B cell (primary cell): Measurements from ENCODE around the gene SLC52A3. TPM values are rescaled to one million over a fixed set of nuclear protein-coding genes. Genes with fewer than 3 reads are reported as not detected.

Experiments
- ATAC-seq: fragments of 200-7000 bp; cut with Tn5 transposase; one replicate; pipeline ENCODE4 v1.10.0; 2021; ENCODE audit warnings: low read depth, mild to moderate bottlenecking, moderate number of reproducible peaks, moderate library complexity
- CTCF ChIA-PET: fragments of 350-600 bp; sonication (Branson Sonifier 250); formaldehyde crosslinking; loops from one replicate; lab custom pipeline; 2021; ENCODE audit warnings: antibody characterized with exemption, inconsistent platforms; lab: Charles Lee
- POLR2A ChIA-PET: fragments of 350-600 bp; sonication (Branson Sonifier 250); formaldehyde crosslinking; loops from one replicate; lab custom pipeline; 2021; ENCODE audit warnings: antibody characterized with exemption; lab: Charles Lee
- DNase-seq: peaks from one replicate; pipeline ENCODE4 v3.0.0; 2013
- H2AFZ ChIP-seq: 2 replicates; pipeline ENCODE4 v1.6.1; 2012; ENCODE audit warnings: mild to moderate bottlenecking, low read depth, low read length; ENCODE audit not compliant: insufficient read depth, poor library complexity, severe bottlenecking
- H3K27ac ChIP-seq, 2 donors: 1 replicate in 1 of 2; 2 replicates in 1 of 2; pipeline ENCODE4 v1.5.1; 2012 to 2013; ENCODE audit warnings: low read length in 2 of 2, mild to moderate bottlenecking in 2 of 2, moderate library complexity in 1 of 2
- H3K27me3 ChIP-seq, 4 experiments: fragments of 200-600 bp in 1 of 4; sonication (generic) in 1 of 4; replicated peaks in 1 of 4; 1 replicate in 2 of 4; 2 replicates in 2 of 4; pipeline versions ENCODE4 v1.6.1 to v1.7.0; 2013 to 2016; ENCODE audit warnings: low read length in 3 of 4, mild to moderate bottlenecking in 2 of 4, mixed read lengths in 1 of 4, moderate library complexity in 1 of 4; ENCODE audit not compliant: insufficient read depth in 4 of 4, control insufficient read depth in 3 of 4; ENCODE audit errors: control extremely low read depth in 1 of 4
- H3K36me3 ChIP-seq, 2 experiments: replicated peaks in 1 of 2; 1 replicate in 1 of 2; 2 replicates in 1 of 2; pipeline versions ENCODE4 v1.6.1 to v1.7.1; 2013; ENCODE audit warnings: low read length in 1 of 2; ENCODE audit not compliant: insufficient read depth in 2 of 2, control insufficient read depth in 1 of 2; ENCODE audit errors: control extremely low read depth in 1 of 2, extremely low read depth in 1 of 2
- H3K4me1 ChIP-seq, 2 donors: fragments of 200-600 bp in 1 of 2; sonication (generic) in 1 of 2; 1 replicate in 1 of 2; 2 replicates in 1 of 2; pipeline versions ENCODE4 v1.5.1 to v1.6.1; 2013 to 2017; ENCODE audit warnings: low read length in 2 of 2; ENCODE audit not compliant: control insufficient read depth in 2 of 2, insufficient read depth in 2 of 2
- H3K4me2 ChIP-seq: replicated peaks from 2 replicates; pipeline ENCODE3; 2012; ENCODE audit warnings: mild to moderate bottlenecking, low read depth, low read length; ENCODE audit not compliant: poor library complexity, severe bottlenecking
- H3K4me3 ChIP-seq, 5 experiments: fragments of 200-600 bp in 1 of 5; sonication (generic) in 1 of 5; 1 replicate in 3 of 5; 2 replicates in 2 of 5; pipeline versions ENCODE4 v1.5.1 to v1.7.0; 2011 to 2016; ENCODE audit warnings: low read length in 4 of 5, mild to moderate bottlenecking in 4 of 5, low read depth in 2 of 5, control low read depth in 1 of 5, moderate library complexity in 1 of 5; ENCODE audit not compliant: insufficient read depth in 1 of 5; ENCODE audit errors: control extremely low read depth in 1 of 5, extremely low read depth in 1 of 5
- H3K79me2 ChIP-seq: fragments of 200-600 bp; sonication (generic); one replicate; pipeline ENCODE4 v1.6.0; 2016; ENCODE audit warnings: low read length; ENCODE audit not compliant: control insufficient read depth, insufficient read depth
- H3K9ac ChIP-seq: fragments of 200-600 bp; sonication (generic); 2 replicates; pipeline ENCODE4 v1.6.1; 2017; ENCODE audit warnings: mild to moderate bottlenecking, low read length, moderate library complexity
- H3K9me3 ChIP-seq, 3 donors: one replicate each; pipeline versions ENCODE4 v1.6.1 to v1.7.1; 2013; ENCODE audit warnings: low read length in 2 of 3; ENCODE audit not compliant: control insufficient read depth in 2 of 3, insufficient read depth in 1 of 3; ENCODE audit errors: control extremely low read depth in 1 of 3
- H4K20me1 ChIP-seq: 2 replicates; pipeline ENCODE4 v1.6.0; 2012; ENCODE audit warnings: mild to moderate bottlenecking, low read length; ENCODE audit not compliant: insufficient read depth, control insufficient read depth, poor library complexity, severe bottlenecking
- H3K27ac Mint-ChIP-seq: one replicate; pipeline ENCODE4 v1.8.0; 2021; ENCODE audit warnings: mixed read lengths
- H3K27me3 Mint-ChIP-seq: one replicate; pipeline ENCODE4 v1.8.0; 2021; ENCODE audit warnings: mixed read lengths
- H3K4me1 Mint-ChIP-seq: one replicate; pipeline ENCODE4 v1.8.0; 2021; ENCODE audit warnings: mixed read lengths
- H3K4me3 Mint-ChIP-seq: one replicate; pipeline ENCODE4 v1.8.0; 2021; ENCODE audit warnings: mixed read lengths
- H3K9me3 Mint-ChIP-seq: one replicate; pipeline ENCODE4 v1.8.0; 2022; ENCODE audit warnings: mixed read lengths; ENCODE audit not compliant: insufficient read depth
- CTCF ChIP-seq: fragments of 200-600 bp; IDR thresholded peaks from one replicate; pipeline ENCODE4 v1.8.0; 2022; ENCODE audit warnings: antibody characterized with exemption, mild to moderate bottlenecking
- EZH2 ChIP-seq: IDR thresholded peaks from 2 replicates; pipeline ENCODE4 v1.6.1; 2012; ENCODE audit warnings: borderline replicate concordance, low read depth, mild to moderate bottlenecking, moderate library complexity, low read length; ENCODE audit not compliant: insufficient read depth, poor library complexity, severe bottlenecking
- WGBS: methylation state at CpG from one replicate; pipeline ENCODE4 v1.1.5; 2013; ENCODE audit warnings: missing lambda C conversion rate; ENCODE audit not compliant: insufficient coverage; 5-methylcytosine and 5-hydroxymethylcytosine counted together
- intact Hi-C: fragments of 100-400 bp; cut with micrococcal nuclease; formaldehyde crosslinking; loops from one replicate; pipeline ENCODE4 v1.10.0; 2022
- polyA plus RNA-seq: library from polyadenylated mRNA; depleted of rRNA; stranded (reverse); fragments of >200 nt; gene quantifications from 2 replicates; pipeline ENCODE4 v1.2.3, GENCODE V29; 2012
- total RNA-seq, 2 donors: library from RNA; stranded (reverse); fragments of 120-200 nt in 1 of 2; gene quantifications; 1 replicate in 1 of 2; 2 replicates in 1 of 2; pipeline versions ENCODE4 v1.2.3 to v1.2.4, GENCODE V29; 2013 to 2022

The SLC52A3 gene
- total and polyA plus RNA-seq, 2 donors (not counting 1 experiment from before 2014, with no cell fraction given) = not detected

- H3K36me3 ChIP-seq = no peaks in the 10 kb centered on the region
- H3K9me3 ChIP-seq = peaks cover 0 to 4% (median 1%) of the 10 kb centered on the region in 3 donors
- H4K20me1 ChIP-seq = no peaks in the 10 kb centered on the region
- no peaks in the 10 kb centered on the region for H3K27me3 ChIP-seq
- DNase-seq (no peak), ATAC-seq (no peak)
- no peak overlapping the region for H3K27ac ChIP-seq
- no peak overlapping the region for H3K4me3 ChIP-seq
- peaks cover 1% of the 10 kb centered on the region for H3K9me3 Mint-ChIP-seq
- H2AFZ ChIP-seq = no peak overlapping the region
- intact Hi-C loops = no loop called here
- H3K4me1 ChIP-seq = no peaks in the 10 kb centered on the region
- H3K4me2 ChIP-seq = no peak overlapping the region
- 88% methylated on average over 3 of the region's 3 CpGs for WGBS
- ChIA-PET CTCF (no interaction called here), POLR2A (no interaction called here)
- H3K9ac ChIP-seq = no peak overlapping the region
- H3K4me3 Mint-ChIP-seq = no peak overlapping the region
- H3K79me2 ChIP-seq = no peaks in the 10 kb centered on the region
- no peak overlapping the region for H3K27ac Mint-ChIP-seq
- peaks cover 21% of the 10 kb centered on the region for H3K27me3 Mint-ChIP-seq
- H3K4me1 Mint-ChIP-seq = no peaks in the 10 kb centered on the region
- no peak for TF ChIP-seq EZH2
- TF ChIP-seq CTCF = no peak
These were observed 17.5 kb downstream of the SLC52A3 start for GRCh38 chr20:750801-751200.

GRCh38 chr20:745683-746301, 22.5 kb downstream of the SLC52A3 start:
- Histone ChIP-seq H3K27me3 (peaks cover 0 to 3% (median 0%) of the 10 kb centered on the region in 4 experiments), H3K4me2 (no peak overlapping the region), H3K4me1 (no peaks in the 10 kb centered on the region), H3K9me3 (peaks cover 1 to 18% (median 10%) of the 10 kb centered on the region in 3 donors), H3K36me3 (no peaks in the 10 kb centered on the region), H3K4me3 (no peak overlapping the region), H3K9ac (no peak overlapping the region), H3K79me2 (no peaks in the 10 kb centered on the region), H3K27ac (no peak overlapping the region), H2AFZ (no peak overlapping the region), H4K20me1 (no peaks in the 10 kb centered on the region)
- DNase-seq = no peak
- 100% methylated on average over 2 of the region's 4 CpGs for WGBS
- TF ChIP-seq CTCF (no peak), EZH2 (no peak)
- H3K9me3 Mint-ChIP-seq = peaks cover 7% of the 10 kb centered on the region
- no peak overlapping the region for H3K27ac Mint-ChIP-seq
- no peak for ATAC-seq
- H3K27me3 Mint-ChIP-seq = peaks cover 24% of the 10 kb centered on the region
- no peaks in the 10 kb centered on the region for H3K4me1 Mint-ChIP-seq
- POLR2A ChIA-PET = no interaction called here
- intact Hi-C loops = no loop called here
- H3K4me3 Mint-ChIP-seq = no peak overlapping the region
- CTCF ChIA-PET = interaction anchor here (1.8 kb wide), 1 partner anchor 9 kb away, joined by 5 read pairs; no protein-coding TSS in a partner anchor
